ENCODE measurements around the gene CLCA2. TPM values are rescaled to one million over a fixed set of nuclear protein-coding genes. Genes with fewer than 3 reads are reported as not detected.

Gene CLCA2
- total RNA-seq, 2 experiments from 2014 or later, result not detected

DNA sequence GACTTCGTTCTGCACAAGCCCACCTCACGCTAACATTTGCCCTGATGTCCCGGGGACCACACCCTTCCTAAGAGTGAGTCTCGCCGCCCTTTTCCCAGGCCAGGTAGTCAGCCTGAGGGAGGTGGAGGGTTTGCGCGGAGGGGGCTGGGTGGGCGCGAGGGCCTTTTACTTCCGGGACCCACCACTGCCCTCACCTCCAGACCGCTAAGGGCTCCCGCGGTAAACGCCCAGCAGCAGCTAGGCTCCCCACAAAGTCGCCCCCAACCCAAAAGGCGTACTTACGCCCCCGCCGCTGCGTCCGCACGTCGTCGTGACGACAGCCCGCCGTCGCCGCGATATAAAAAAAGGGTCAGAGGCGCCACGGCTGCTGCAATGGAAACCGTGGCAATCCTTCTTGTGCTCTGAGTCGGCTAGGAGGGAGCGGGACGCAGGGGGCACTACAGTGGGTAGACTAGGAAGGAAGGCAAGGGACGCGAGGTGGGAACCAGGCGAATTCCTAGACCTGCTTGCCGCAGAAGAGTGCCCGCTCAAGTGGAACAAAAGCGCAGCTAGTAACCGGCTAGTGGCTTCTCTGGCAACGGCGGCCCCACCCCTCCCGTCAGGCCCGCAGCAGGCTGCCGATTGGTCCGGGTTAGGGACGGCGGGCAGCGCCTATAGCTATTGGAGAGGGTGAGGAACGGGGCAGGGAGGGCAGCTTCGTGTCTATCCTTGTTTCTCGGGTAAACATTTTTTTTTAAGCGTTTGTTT lies 28.0 kb upstream of the CLCA2 start, which contains the start of gene ODF2L:
TSS of gene ODF2L (minus strand) at position 573 of the 747 bp plus-strand sequence. CDS start 9,296 bp downstream, outside the sequence.
- peak; percentile 94 for DNase-seq

DNA sequence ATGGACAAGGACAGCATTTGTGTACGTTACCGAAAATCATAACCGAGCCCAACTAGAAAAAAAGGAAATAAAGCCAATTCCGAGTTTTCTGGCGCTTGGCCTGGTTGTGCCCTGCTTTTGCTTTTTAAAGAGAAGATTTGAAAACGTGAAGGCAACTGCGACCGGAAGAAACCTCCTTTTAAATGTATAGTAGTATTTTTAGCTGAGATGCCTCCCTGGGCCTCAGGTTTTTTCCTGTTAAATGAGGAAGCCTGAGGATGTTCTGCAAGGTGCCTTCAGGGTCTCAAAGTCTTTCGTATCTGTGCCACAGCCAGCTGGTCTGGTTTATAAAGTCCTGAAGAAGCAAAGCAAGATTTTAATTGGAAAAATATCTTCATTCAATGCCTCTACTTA lies 27.5 kb upstream of the CLCA2 start:
- peaks cover 21% of the 10 kb centered on the region for H3K36me3 Mint-ChIP-seq (ENCODE audit: low read depth)
- H3K27me3 Mint-ChIP-seq, result no peaks in the 10 kb centered on the region
- no peak for DNase-seq
- peak overlapping the region; percentile 90 for H3K27ac Mint-ChIP-seq
- H3K9me3 Mint-ChIP-seq, result no peaks in the 10 kb centered on the region
- peaks cover 48% of the 10 kb centered on the region for H3K4me1 Mint-ChIP-seq
- peak overlapping the region; percentile 95 for H3K4me3 Mint-ChIP-seq
- CTCF ChIA-PET, result interaction anchor here (0.7 to 2.2 kb wide), 7 partner anchors 12 to 308 kb away, joined by 3 to 15 read pairs (median 5); partner anchors contain the start of gene SH3GLB1
- POLR2A ChIA-PET, result interaction anchor here (0.6 to 4.2 kb wide), 14 partner anchors 8 to 1008 kb away, joined by 3 to 41 read pairs (median 5); partner anchors contain the start of genes CLCA2, SELENOF and SH3GLB1

More for the DNA sequence above, 28.0 kb upstream of the CLCA2 start, which contains the start of gene ODF2L:
- peaks cover 27% of the 10 kb centered on the region for H3K36me3 Mint-ChIP-seq (ENCODE audit: low read depth)
- H3K4me1 Mint-ChIP-seq, result peaks cover 53% of the 10 kb centered on the region
- no peaks in the 10 kb centered on the region for H3K27me3 Mint-ChIP-seq
- POLR2A ChIA-PET, result interaction anchor here (0.7 to 4.2 kb wide), 13 partner anchors 8 to 518 kb away, joined by 3 to 41 read pairs (median 5); partner anchors contain the start of genes CLCA2, SELENOF and SH3GLB1
- CTCF ChIA-PET, result interaction anchor here (0.7 to 2.2 kb wide), 7 partner anchors 12 to 309 kb away, joined by 3 to 15 read pairs (median 5); partner anchors contain the start of gene SH3GLB1
- H3K9me3 Mint-ChIP-seq, result peaks cover 3% of the 10 kb centered on the region
- H3K4me3 Mint-ChIP-seq, result peak within 1 kb of the TSS; percentile 95
- H3K27ac Mint-ChIP-seq, result peak within 1 kb of the TSS; percentile 90

DNA sequence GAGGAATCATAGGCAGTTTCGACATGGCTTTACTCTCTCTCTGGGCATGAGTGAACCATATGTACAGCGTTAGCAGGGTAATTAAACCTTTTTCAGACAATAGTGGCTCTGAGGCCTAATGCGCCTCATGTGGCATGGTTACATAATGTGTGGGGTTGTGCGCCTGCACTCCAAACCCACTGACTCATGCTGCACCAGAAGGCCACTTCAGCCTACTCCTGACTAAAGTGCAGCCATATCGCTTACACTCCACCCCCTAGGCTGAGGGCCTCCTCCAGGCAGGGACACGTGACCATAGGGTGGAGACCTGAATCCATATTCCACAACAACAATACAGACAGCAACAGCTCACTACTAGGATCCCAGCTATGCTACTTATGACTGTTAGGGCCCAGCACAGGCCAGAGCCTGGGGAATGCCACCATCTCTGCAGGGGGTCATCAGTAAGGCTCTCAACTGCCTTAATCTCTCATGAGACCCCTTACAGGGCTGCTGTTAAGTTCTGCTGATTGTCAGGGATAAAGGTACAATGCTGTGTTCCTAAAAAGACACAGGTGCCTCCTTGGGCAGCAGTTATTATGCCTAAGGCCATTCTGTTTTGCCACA lies 14.5 kb upstream of the CLCA2 start:
- no peak for DNase-seq
- H3K9me3 Mint-ChIP-seq, result no peaks in the 10 kb centered on the region
- no peak overlapping the region for H3K27ac Mint-ChIP-seq
- CTCF ChIA-PET, result no interaction called here
- peaks cover 3% of the 10 kb centered on the region for H3K27me3 Mint-ChIP-seq
- H3K4me1 Mint-ChIP-seq, result no peaks in the 10 kb centered on the region
- POLR2A ChIA-PET, result interaction anchor here (1.8 kb wide), 1 partner anchor 14 kb away, joined by 5 read pairs; the partner anchor contains the start of gene ODF2L
- no peaks in the 10 kb centered on the region for H3K36me3 Mint-ChIP-seq (ENCODE audit: low read depth)
- no peak overlapping the region for H3K4me3 Mint-ChIP-seq

DNA sequence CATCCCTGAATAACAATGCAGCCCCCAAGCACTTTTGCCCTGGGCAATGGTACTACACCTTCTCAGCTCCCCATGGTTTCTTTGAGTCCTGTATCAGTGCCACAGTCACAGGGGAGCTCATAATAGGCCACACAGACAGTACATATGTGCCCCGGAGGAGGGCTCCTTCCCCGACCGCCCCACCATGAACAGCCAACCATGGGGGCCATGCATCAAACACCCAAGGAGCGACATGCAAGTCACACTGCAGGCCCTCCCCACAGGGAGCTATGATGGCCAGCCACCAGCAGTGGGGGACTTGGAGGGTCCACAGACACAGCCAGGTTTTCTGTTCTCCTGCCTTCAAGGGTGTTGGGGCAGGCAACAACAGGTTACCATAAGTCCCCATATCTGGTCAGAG lies 13.1 kb upstream of the CLCA2 start:
- POLR2A ChIA-PET, result interaction anchor here (0.9 kb wide), 1 partner anchor 294 kb away, joined by 3 read pairs; the partner anchor contains the start of gene SH3GLB1
- CTCF ChIA-PET, result no interaction called here
- no peaks in the 10 kb centered on the region for H3K9me3 Mint-ChIP-seq

DNA sequence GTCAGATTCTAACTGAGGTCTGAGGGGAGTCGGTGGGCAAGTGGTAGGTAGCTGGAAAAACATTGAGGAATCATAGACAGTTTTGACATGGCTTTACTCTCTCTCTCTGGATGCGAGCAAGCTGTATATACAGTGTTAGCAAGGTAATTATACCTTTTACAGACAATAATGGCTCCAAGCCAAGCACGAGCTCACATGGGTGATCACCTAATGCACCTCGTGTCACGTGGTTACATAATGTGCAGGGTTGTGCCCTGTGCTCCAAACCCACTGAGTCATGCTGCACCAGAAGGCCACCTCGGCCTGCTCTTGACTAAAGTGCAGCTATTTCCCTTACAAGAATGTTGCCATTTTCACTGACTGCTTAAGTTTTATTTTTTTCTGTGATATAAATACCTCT lies 7.6 kb upstream of the CLCA2 start:
- Mint-ChIP-seq H3K4me1 (peaks cover 5% of the 10 kb centered on the region), H3K27me3 (no peaks in the 10 kb centered on the region), H3K36me3 (ENCODE audit: low read depth) (no peaks in the 10 kb centered on the region), H3K4me3 (no peak overlapping the region), H3K27ac (no peak overlapping the region), H3K9me3 (no peaks in the 10 kb centered on the region)
- CTCF ChIA-PET, result interaction anchor here (1.3 to 2.3 kb wide), 4 partner anchors 10 to 89 kb away, joined by 4 to 8 read pairs (median 5); no protein-coding TSS in a partner anchor
- no peak for DNase-seq
- POLR2A ChIA-PET, result no interaction called here

More for the DNA sequence above, 13.1 kb upstream of the CLCA2 start:
- Mint-ChIP-seq H3K4me1 (no peaks in the 10 kb centered on the region), H3K36me3 (ENCODE audit: low read depth) (no peaks in the 10 kb centered on the region), H3K27me3 (peaks cover 3% of the 10 kb centered on the region), H3K27ac (no peak overlapping the region), H3K4me3 (no peak overlapping the region)
- no peak for DNase-seq

DNA sequence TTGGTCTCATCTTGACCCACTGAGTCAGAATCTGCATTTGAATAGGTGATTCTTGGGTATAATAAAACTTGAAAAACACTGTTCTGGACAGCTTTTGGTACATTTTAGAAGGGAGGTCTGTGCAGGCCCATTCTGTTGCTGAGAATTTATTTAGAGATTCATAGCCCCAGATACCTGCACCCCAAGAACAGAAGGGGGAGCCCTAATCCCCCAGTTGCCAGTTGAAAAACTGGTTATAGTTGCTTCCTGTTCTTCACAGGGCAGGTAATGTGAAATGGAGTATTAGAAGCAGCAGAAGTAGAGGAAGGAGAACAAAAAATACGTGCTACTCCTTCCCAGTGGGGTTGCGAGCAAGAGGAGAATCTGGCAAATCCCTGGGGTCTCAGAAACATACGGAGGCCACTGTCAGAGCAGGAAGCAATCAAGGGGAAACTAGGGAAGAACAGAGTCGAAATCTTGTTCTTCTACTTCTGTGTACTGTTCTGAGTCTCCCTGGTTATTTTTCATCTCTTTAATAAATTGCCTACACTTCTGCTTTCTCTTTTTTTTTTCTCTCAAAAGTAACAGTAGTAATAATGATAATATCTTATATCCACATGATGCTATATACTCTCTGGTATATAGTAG lies 4.6 kb upstream of the CLCA2 start:
- CTCF ChIA-PET, result interaction anchor here (1.0 to 1.3 kb wide), 3 partner anchors 11 to 82 kb away, joined by 3 to 4 read pairs (median 3); no protein-coding TSS in a partner anchor
- POLR2A ChIA-PET, result interaction anchor here (1.0 kb wide), 1 partner anchor 86 kb away, joined by 4 read pairs; no protein-coding TSS in a partner anchor
- H3K27ac Mint-ChIP-seq, result no peak overlapping the region
- H3K4me3 Mint-ChIP-seq, result no peak overlapping the region
- peaks cover 5% of the 10 kb centered on the region for H3K4me1 Mint-ChIP-seq
- no peaks in the 10 kb centered on the region for H3K9me3 Mint-ChIP-seq
- H3K36me3 Mint-ChIP-seq (ENCODE audit: low read depth), result no peaks in the 10 kb centered on the region
- H3K27me3 Mint-ChIP-seq, result no peaks in the 10 kb centered on the region
- DNase-seq, result peak; percentile 60

DNA sequence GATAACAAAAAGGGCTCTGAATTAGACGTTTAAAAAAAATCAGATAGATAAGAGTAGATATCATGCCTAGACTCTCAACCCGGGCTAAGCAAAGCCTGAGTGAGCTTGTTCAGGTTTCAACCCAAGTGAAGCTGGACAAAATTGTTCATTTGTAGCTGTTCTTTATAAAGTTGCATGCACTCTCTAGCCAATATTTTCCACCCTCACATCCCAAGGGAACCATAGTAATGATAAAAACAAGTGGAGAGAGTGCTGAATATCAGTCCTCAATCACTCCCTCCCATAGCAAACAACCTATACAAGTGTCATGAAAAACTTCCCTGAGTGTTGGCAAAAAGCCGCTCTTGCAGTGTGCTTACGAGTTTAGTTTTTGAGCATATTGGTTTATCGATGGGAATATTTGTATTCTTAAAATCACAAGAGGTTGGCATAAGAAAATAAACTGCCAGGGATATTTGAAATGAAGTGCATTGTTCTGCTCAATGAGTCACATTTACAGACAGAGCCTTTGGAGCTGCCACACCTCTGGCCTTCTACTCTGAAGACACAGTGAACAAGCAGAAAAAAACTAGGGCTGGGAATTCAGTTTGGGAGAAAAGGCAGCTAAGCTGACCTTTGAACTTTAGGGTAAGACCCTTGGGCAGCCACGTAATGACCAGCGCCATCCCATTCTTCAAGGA lies 2.2 kb upstream of the CLCA2 start:
- no peaks in the 10 kb centered on the region for H3K9me3 Mint-ChIP-seq
- H3K27me3 Mint-ChIP-seq, result peaks cover 3% of the 10 kb centered on the region
- H3K4me1 Mint-ChIP-seq, result peaks cover 5% of the 10 kb centered on the region
- ChIA-PET POLR2A (no interaction called here), CTCF (interaction anchor here (1.8 to 4.3 kb wide), 2 partner anchors 79 to 283 kb away, joined by 5 to 22 read pairs; partner anchors contain the start of gene SH3GLB1)
- no peak for DNase-seq
- no peak overlapping the region for H3K4me3 Mint-ChIP-seq
- H3K36me3 Mint-ChIP-seq (ENCODE audit: low read depth), result no peaks in the 10 kb centered on the region
- no peak overlapping the region for H3K27ac Mint-ChIP-seq

DNA sequence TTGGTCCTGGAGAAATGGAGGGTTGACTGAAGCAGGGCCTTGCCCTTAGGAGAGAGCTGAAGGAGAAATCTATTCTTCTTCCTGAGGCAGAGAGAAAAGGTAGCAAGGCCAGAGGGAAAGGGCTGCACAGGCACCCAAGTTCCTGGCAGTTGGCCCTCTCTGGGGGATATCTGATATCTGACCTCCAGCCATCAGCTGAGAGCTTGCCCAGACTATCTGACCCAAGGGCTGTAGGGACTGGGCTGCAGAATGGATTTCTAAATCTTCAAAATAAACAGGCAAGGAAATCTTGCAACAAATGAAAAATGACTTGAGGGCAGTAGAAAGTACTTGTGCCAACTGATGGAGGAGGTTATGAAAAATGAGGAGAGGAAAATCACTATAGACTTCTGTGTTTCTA lies 498 bp upstream of the CLCA2 start:
- Mint-ChIP-seq H3K4me1 (peaks cover 5% of the 10 kb centered on the region), H3K27me3 (peaks cover 3% of the 10 kb centered on the region), H3K4me3 (no peak overlapping the region), H3K27ac (no peak overlapping the region), H3K36me3 (ENCODE audit: low read depth) (no peaks in the 10 kb centered on the region), H3K9me3 (no peaks in the 10 kb centered on the region)
- no peak for DNase-seq
- CTCF ChIA-PET, result interaction anchor here (1.1 to 4.3 kb wide), 3 partner anchors 10 to 77 kb away, joined by 3 to 22 read pairs (median 4); no protein-coding TSS in a partner anchor
- POLR2A ChIA-PET, result interaction anchor here (2.1 kb wide), 1 partner anchor 27 kb away, joined by 4 read pairs; the partner anchor contains the start of gene ODF2L

DNA sequence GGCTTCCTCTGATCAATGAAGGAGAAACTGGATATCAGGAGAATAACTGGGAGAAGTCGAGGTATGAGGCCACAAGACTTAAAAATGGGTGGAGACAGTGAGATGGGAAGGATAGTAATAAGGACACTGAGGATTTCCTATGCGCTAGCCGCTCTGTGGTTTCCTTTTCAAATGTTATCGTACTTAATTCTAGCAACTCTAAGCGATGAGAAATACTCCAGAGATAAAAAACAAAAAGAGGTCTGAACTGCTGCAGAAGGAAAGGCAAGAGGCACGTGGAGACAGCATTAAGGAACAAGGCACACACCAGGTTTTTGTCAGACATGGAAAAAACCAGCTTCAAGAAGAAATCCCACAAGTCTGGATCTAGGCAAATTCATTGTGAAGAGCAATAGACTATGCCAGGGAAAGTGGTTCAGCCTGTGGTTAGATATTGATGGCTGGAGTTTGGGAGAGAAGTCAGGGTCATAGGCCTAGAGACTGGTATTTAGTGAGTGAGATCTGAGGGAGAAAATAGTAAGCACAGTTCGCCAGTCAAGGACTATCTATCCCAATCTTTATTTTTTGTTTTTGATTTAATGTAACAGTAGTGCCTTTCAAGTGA lies 5.3 kb downstream of the CLCA2 start:
- H3K4me3 Mint-ChIP-seq, result no peak overlapping the region
- no peaks in the 10 kb centered on the region for H3K4me1 Mint-ChIP-seq
- H3K27me3 Mint-ChIP-seq, result peaks cover 9% of the 10 kb centered on the region
- H3K9me3 Mint-ChIP-seq, result no peaks in the 10 kb centered on the region
- DNase-seq, result no peak
- H3K27ac Mint-ChIP-seq, result no peak overlapping the region
- H3K36me3 Mint-ChIP-seq (ENCODE audit: low read depth), result no peaks in the 10 kb centered on the region
- CTCF ChIA-PET, result interaction anchor here (1.2 to 1.4 kb wide), 2 partner anchors 9 to 33 kb away, joined by 3 to 4 read pairs; partner anchors contain the start of gene ODF2L
- POLR2A ChIA-PET, result interaction anchor here (1.3 kb wide), 1 partner anchor 33 kb away, joined by 6 read pairs; the partner anchor contains the start of gene ODF2L

DNA sequence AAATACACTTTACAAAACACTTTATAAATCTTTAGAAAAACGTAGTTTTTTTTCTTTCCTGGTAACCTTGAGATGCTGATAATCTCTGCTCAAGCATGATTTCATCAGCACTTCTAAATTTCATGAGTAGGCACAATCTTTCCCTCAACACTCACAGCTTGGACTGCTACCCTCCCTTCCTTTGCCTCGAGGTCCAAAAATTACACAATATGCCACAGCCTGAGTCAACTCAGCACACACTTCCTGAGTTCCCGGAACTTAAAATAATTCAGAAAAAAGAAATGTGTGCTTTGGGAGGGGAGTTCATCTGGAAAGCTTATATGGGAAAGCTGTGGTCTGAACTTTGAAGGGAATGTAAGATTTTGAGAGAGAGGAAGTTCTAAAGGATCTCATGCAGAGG lies 5.9 kb downstream of the CLCA2 start:
- no peak overlapping the region for H3K4me3 Mint-ChIP-seq
- no peaks in the 10 kb centered on the region for H3K9me3 Mint-ChIP-seq
- POLR2A ChIA-PET, result interaction anchor here (1.1 to 1.3 kb wide), 2 partner anchors 14 to 34 kb away, joined by 3 to 6 read pairs; partner anchors contain the start of gene ODF2L
- CTCF ChIA-PET, result interaction anchor here (0.7 to 1.7 kb wide), 4 partner anchors 10 to 274 kb away, joined by 3 to 10 read pairs (median 4); partner anchors contain the start of genes ODF2L and SH3GLB1
- H3K27ac Mint-ChIP-seq, result no peak overlapping the region
- H3K27me3 Mint-ChIP-seq, result peaks cover 12% of the 10 kb centered on the region
- H3K4me1 Mint-ChIP-seq, result no peaks in the 10 kb centered on the region
- peak; percentile 33 for DNase-seq
- H3K36me3 Mint-ChIP-seq (ENCODE audit: low read depth), result no peaks in the 10 kb centered on the region

DNA sequence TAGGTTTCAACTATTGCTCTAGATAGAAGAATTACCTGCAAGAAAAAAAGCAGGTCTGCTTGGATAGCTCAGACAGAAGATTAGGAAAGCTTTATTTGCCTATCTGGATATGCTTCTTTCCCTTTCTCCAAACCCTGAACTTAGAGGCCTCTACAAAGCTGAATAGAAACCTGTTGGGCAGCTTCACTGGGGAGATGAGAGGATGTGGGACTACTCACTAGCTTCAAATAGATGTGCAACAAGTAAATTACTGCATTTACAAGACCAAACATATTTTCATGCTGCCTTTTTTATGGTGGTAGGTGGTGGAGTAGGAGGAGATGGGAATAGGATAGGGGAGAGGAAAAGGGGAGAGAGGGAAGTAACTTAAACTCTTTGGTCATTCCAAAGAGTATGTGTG lies 6.4 kb downstream of the CLCA2 start:
- no peak for DNase-seq
- H3K36me3 Mint-ChIP-seq (ENCODE audit: low read depth), result no peaks in the 10 kb centered on the region
- no peak overlapping the region for H3K27ac Mint-ChIP-seq
- ChIA-PET CTCF (interaction anchor here (0.7 to 1.7 kb wide), 4 partner anchors 10 to 274 kb away, joined by 3 to 10 read pairs (median 4); partner anchors contain the start of genes ODF2L and SH3GLB1), POLR2A (interaction anchor here (1.1 kb wide), 1 partner anchor 13 kb away, joined by 3 read pairs; no protein-coding TSS in a partner anchor)
- H3K4me3 Mint-ChIP-seq, result no peak overlapping the region
- H3K27me3 Mint-ChIP-seq, result peaks cover 9% of the 10 kb centered on the region
- no peaks in the 10 kb centered on the region for H3K4me1 Mint-ChIP-seq
- H3K9me3 Mint-ChIP-seq, result no peaks in the 10 kb centered on the region

All from activated CD4-positive, alpha-beta memory T cell treated with anti-CD3 and anti-CD28 coated beads, Interleukin-2, amount 10 ng/mL, durations not matched to agents 7 days and 5 days (primary cell).